Neural progenitor cell (in vitro differentiated cells): ENCODE results near the gene PEX10. TPM values are rescaled to one million over a fixed set of nuclear protein-coding genes. Genes with fewer than 3 reads are reported as not detected.

Source experiments
- DNase-seq: peaks from one replicate; pipeline ENCODE4 v3.0.0-alpha.2; 2016; ENCODE audit warnings: low spot score
- H2AFZ ChIP-seq: fragments of 200-600 bp; sonication (generic); replicated peaks from 2 replicates; pipeline ENCODE4 v1.6.1; 2016; ENCODE audit warnings: antibody characterized with exemption
- H3F3A ChIP-seq: fragments of 200-600 bp; sonication (generic); 2 replicates; pipeline ENCODE4 v1.6.1; 2016; ENCODE audit warnings: antibody characterized with exemption, low read depth
- H3K27ac ChIP-seq: fragments of 200-600 bp; sonication (generic); 2 replicates; pipeline ENCODE4 v1.5.1; 2016; ENCODE audit warnings: mild to moderate bottlenecking
- H3K27me3 ChIP-seq: fragments of 200-600 bp; sonication (generic); 2 replicates; pipeline ENCODE4 v1.6.1; 2016; ENCODE audit warnings: mild to moderate bottlenecking, moderate library complexity
- H3K36me3 ChIP-seq: fragments of 200-600 bp; sonication (generic); 2 replicates; pipeline ENCODE4 v1.5.1; 2016
- H3K4me1 ChIP-seq: fragments of 200-600 bp; sonication (generic); 2 replicates; pipeline ENCODE4 v1.6.1; 2016; ENCODE audit warnings: mixed run types
- H3K4me2 ChIP-seq: fragments of 200-600 bp; sonication (generic); 2 replicates; pipeline ENCODE4 v1.6.1; 2016
- H3K4me3 ChIP-seq: fragments of 200-600 bp; sonication (generic); 2 replicates; pipeline ENCODE4 v1.5.1; 2016
- H3K79me2 ChIP-seq: fragments of 200-600 bp; sonication (generic); 2 replicates; pipeline ENCODE4 v1.6.1; 2016; ENCODE audit warnings: low read depth
- H3K9ac ChIP-seq: fragments of 200-600 bp; sonication (generic); 2 replicates; pipeline ENCODE4 v1.6.1; 2016
- H3K9me3 ChIP-seq: fragments of 200-600 bp; sonication (generic); 2 replicates; pipeline ENCODE4 v1.5.1; 2016; ENCODE audit warnings: low read depth
- H4K20me1 ChIP-seq: fragments of 200-600 bp; sonication (generic); 2 replicates; pipeline ENCODE4 v1.6.1; 2016; ENCODE audit warnings: low read depth
- H3K27ac Mint-ChIP-seq: 3 replicates; pipeline ENCODE4 v1.8.0; 2021; ENCODE audit warnings: mixed read lengths
- H3K27me3 Mint-ChIP-seq: 2 replicates; pipeline ENCODE4 v1.8.0; 2022; ENCODE audit warnings: low read depth, mild to moderate bottlenecking, inconsistent platforms, moderate library complexity, mixed read lengths; ENCODE audit not compliant: insufficient read depth
- H3K36me3 Mint-ChIP-seq: 3 replicates; pipeline ENCODE4 v1.8.0; 2021; ENCODE audit warnings: mixed read lengths
- H3K4me1 Mint-ChIP-seq: 3 replicates; pipeline ENCODE4 v1.8.0; 2021; ENCODE audit warnings: mixed read lengths
- H3K4me3 Mint-ChIP-seq: 3 replicates; pipeline ENCODE4 v1.8.0; 2021; ENCODE audit warnings: mild to moderate bottlenecking, moderate library complexity, mixed read lengths
- H3K9me3 Mint-ChIP-seq: 3 replicates; pipeline ENCODE4 v1.8.0; 2020; ENCODE audit warnings: mixed read lengths
- CTCF ChIP-seq: fragments of 200-600 bp; sonication (generic); IDR thresholded peaks from 2 replicates; pipeline ENCODE4 v1.5.1; 2017; ENCODE audit warnings: antibody characterized with exemption, mild to moderate bottlenecking
- EZH2 ChIP-seq: fragments of 200-600 bp; sonication (generic); IDR thresholded peaks from 2 replicates; pipeline ENCODE4 v1.6.1; 2017; ENCODE audit warnings: antibody characterized with exemption, mild to moderate bottlenecking, moderate library complexity
- EZH2phosphoT487 ChIP-seq: fragments of 200-600 bp; sonication (generic); IDR thresholded peaks from 2 replicates; pipeline ENCODE4 v1.6.1; 2017; ENCODE audit warnings: antibody characterized with exemption
- total RNA-seq: library from RNA; depleted of rRNA; stranded (reverse); fragments of >200 nt; gene quantifications from 2 replicates; pipeline ENCODE4 v1.2.3, GENCODE V29; 2015; ENCODE audit warnings: low replicate concordance

Gene PEX10
- total RNA-seq, 1 donor from 2014 or later: 15.1 TPM

GRCh38 chr1:2437617-2438016 lies 25.3 kb upstream of the PEX10 start:
- no peaks in the 10 kb centered on the region for H4K20me1 ChIP-seq
- H3K27ac ChIP-seq: no peak overlapping the region
- no peak overlapping the region for H2AFZ ChIP-seq
- H3K9me3 Mint-ChIP-seq: no peaks in the 10 kb centered on the region
- no peak for DNase-seq
- H3K36me3 Mint-ChIP-seq: no peaks in the 10 kb centered on the region
- H3F3A ChIP-seq: no peaks in the 10 kb centered on the region
- no peaks in the 10 kb centered on the region for H3K79me2 ChIP-seq
- H3K9ac ChIP-seq: no peak overlapping the region
- H3K4me1 Mint-ChIP-seq: peaks cover 8% of the 10 kb centered on the region
- H3K27me3 ChIP-seq: peaks cover 30% of the 10 kb centered on the region
- peaks cover 5% of the 10 kb centered on the region for H3K4me1 ChIP-seq
- peak overlapping the region; percentile 34 for H3K27ac Mint-ChIP-seq
- no peaks in the 10 kb centered on the region for H3K36me3 ChIP-seq
- no peak overlapping the region for H3K4me3 ChIP-seq
- no peak overlapping the region for H3K4me3 Mint-ChIP-seq
- no peaks in the 10 kb centered on the region for H3K9me3 ChIP-seq
- TF ChIP-seq CTCF: no peak
- TF ChIP-seq EZH2phosphoT487: no peak
- no peak for TF ChIP-seq EZH2
- peaks cover 14% of the 10 kb centered on the region for H3K27me3 Mint-ChIP-seq
- H3K4me2 ChIP-seq: no peak overlapping the region

DNA sequence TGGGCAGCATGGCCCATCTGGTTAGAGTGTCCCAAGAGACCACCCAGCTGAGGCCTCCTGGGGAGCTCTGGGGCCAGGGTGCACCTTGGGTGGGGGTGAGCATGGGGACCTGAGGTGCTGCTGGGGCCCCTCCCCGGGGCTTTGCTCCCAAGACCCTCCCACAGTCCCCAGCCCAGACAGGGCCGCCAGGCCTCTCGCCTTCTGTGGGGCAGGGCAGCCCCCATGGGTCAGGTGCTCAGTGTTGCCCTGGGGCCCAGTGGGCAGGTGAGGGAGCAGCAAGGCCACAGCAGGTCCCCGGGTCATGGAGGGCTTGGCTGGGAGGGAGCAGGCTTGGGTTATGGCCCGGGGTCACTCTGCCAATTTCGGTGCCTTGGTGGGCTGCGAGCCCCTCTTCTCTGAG lies 24.5 kb upstream of the PEX10 start:
- Histone ChIP-seq H2AFZ (no peak overlapping the region), H3K9me3 (no peaks in the 10 kb centered on the region), H3K36me3 (no peaks in the 10 kb centered on the region), H3K4me3 (no peak overlapping the region), H3K9ac (no peak overlapping the region), H3K4me2 (no peak overlapping the region), H3K27me3 (peaks cover 23% of the 10 kb centered on the region), H4K20me1 (no peaks in the 10 kb centered on the region), H3F3A (no peaks in the 10 kb centered on the region), H3K27ac (no peak overlapping the region), H3K79me2 (no peaks in the 10 kb centered on the region), H3K4me1 (peaks cover 11% of the 10 kb centered on the region)
- H3K9me3 Mint-ChIP-seq: no peaks in the 10 kb centered on the region
- no peak for DNase-seq
- H3K4me3 Mint-ChIP-seq: no peak overlapping the region
- H3K4me1 Mint-ChIP-seq: peaks cover 14% of the 10 kb centered on the region
- H3K36me3 Mint-ChIP-seq: no peaks in the 10 kb centered on the region
- peaks cover 13% of the 10 kb centered on the region for H3K27me3 Mint-ChIP-seq
- no peak overlapping the region for H3K27ac Mint-ChIP-seq
- no peak for TF ChIP-seq EZH2

- H3K27me3 Mint-ChIP-seq: peaks cover 14% of the 10 kb centered on the region
- Histone ChIP-seq H3K79me2 (no peaks in the 10 kb centered on the region), H3K9ac (no peak overlapping the region), H3K36me3 (no peaks in the 10 kb centered on the region), H3K9me3 (no peaks in the 10 kb centered on the region), H3K27ac (no peak overlapping the region), H2AFZ (no peak overlapping the region), H3K27me3 (peaks cover 14% of the 10 kb centered on the region), H4K20me1 (no peaks in the 10 kb centered on the region), H3F3A (no peaks in the 10 kb centered on the region), H3K4me1 (peaks cover 18% of the 10 kb centered on the region), H3K4me3 (no peak overlapping the region), H3K4me2 (no peak overlapping the region)
- H3K9me3 Mint-ChIP-seq: no peaks in the 10 kb centered on the region
- H3K36me3 Mint-ChIP-seq: no peaks in the 10 kb centered on the region
- H3K4me1 Mint-ChIP-seq: peaks cover 23% of the 10 kb centered on the region
- no peak overlapping the region for H3K4me3 Mint-ChIP-seq
- no peak for DNase-seq
- TF ChIP-seq EZH2: no peak
- TF ChIP-seq EZH2phosphoT487: no peak
- no peak for TF ChIP-seq CTCF
- no peak overlapping the region for H3K27ac Mint-ChIP-seq
These were observed 23.5 kb upstream of the PEX10 start for GRCh38 chr1:2435746-2436355.

- H3K4me1 Mint-ChIP-seq: peaks cover 27% of the 10 kb centered on the region
- no peak overlapping the region for H3K4me2 ChIP-seq
- no peaks in the 10 kb centered on the region for H4K20me1 ChIP-seq
- H3K36me3 ChIP-seq: no peaks in the 10 kb centered on the region
- no peak overlapping the region for H3K4me3 Mint-ChIP-seq
- peaks cover 14% of the 10 kb centered on the region for H3K27me3 Mint-ChIP-seq
- peaks cover 14% of the 10 kb centered on the region for H3K27me3 ChIP-seq
- no peaks in the 10 kb centered on the region for H3F3A ChIP-seq
- no peak overlapping the region for H3K4me3 ChIP-seq
- no peaks in the 10 kb centered on the region for H3K79me2 ChIP-seq
- H3K9me3 Mint-ChIP-seq: no peaks in the 10 kb centered on the region
- no peak overlapping the region for H3K9ac ChIP-seq
- no peaks in the 10 kb centered on the region for H3K36me3 Mint-ChIP-seq
- no peak overlapping the region for H3K27ac Mint-ChIP-seq
- peaks cover 18% of the 10 kb centered on the region for H3K4me1 ChIP-seq
- H3K27ac ChIP-seq: no peak overlapping the region
- no peaks in the 10 kb centered on the region for H3K9me3 ChIP-seq
- TF ChIP-seq CTCF (no peak), EZH2 (no peak), EZH2phosphoT487 (no peak)
- no peak for DNase-seq
- no peak overlapping the region for H2AFZ ChIP-seq
These were observed 22.7 kb upstream of the PEX10 start for GRCh38 chr1:2435091-2435490.
